Cardiac fibroblast (primary cell): ENCODE results near the gene SPNS3.
A peak's percentile ranks its signal among the peaks of the same experiment; 100 is the strongest.

Experiments
- DNase-seq, 2 donors: peaks; one replicate each; pipeline versions ENCODE4 v3.0.0 to v3.0.0-alpha.2; 2010; ENCODE audit warnings: low read depth in 2 of 2
- H3K4me3 ChIP-seq, 2 donors: replicated peaks in 1 of 2; 1 replicate in 1 of 2; 2 replicates in 1 of 2; pipeline ENCODE4 v1.5.1; 2011; ENCODE audit warnings: low read depth in 2 of 2, low read length in 2 of 2, mild to moderate bottlenecking in 2 of 2, moderate library complexity in 1 of 2
- CTCF ChIP-seq: IDR thresholded peaks from one replicate; pipeline ENCODE4 v1.5.1; 2011; ENCODE audit warnings: low read depth, mild to moderate bottlenecking, low read length, inconsistent platforms

Gene SPNS3

GRCh38 chr17:4511199-4511932 is 77.6 kb downstream of the SPNS3 start:
- no peak for TF ChIP-seq CTCF
- no peak overlapping the region for H3K4me3 ChIP-seq
- no peak for DNase-seq

- H3K4me3 ChIP-seq: no peak overlapping the region
- no peak for TF ChIP-seq CTCF
- no peak for DNase-seq
These were observed 78.7 kb downstream of the SPNS3 start for GRCh38 chr17:4512156-4513112.

GRCh38 chr17:4513113-4514032 is 79.6 kb downstream of the SPNS3 start:
- no peak for TF ChIP-seq CTCF
- DNase-seq: peak in 1 of 2 donors; percentile 31
- H3K4me3 ChIP-seq: no peak overlapping the region

- no peak for TF ChIP-seq CTCF
- H3K4me3 ChIP-seq: no peak overlapping the region
- no peak for DNase-seq
These were observed 80.5 kb downstream of the SPNS3 start for GRCh38 chr17:4514206-4514605.

GRCh38 chr17:4514779-4515178 is 81.0 kb downstream of the SPNS3 start:
- TF ChIP-seq CTCF: no peak
- no peak overlapping the region for H3K4me3 ChIP-seq
- DNase-seq: no peak

GRCh38 chr17:4515501-4515900 is 81.8 kb downstream of the SPNS3 start:
- no peak for TF ChIP-seq CTCF
- DNase-seq: no peak
- H3K4me3 ChIP-seq: no peak overlapping the region
